ENCODE measurements around the gene PPM1H. TPM values are rescaled to one million over a fixed set of nuclear protein-coding genes. Genes with fewer than 3 reads are reported as not detected.

PPM1H gene
- total and polyA plus RNA-seq, 2 of the 8 experiments (the other 6 are each of a cell fraction or from before 2014, with no cell fraction given): 16.4 to 36.1 TPM

- Histone ChIP-seq H3K18ac (ENCODE audit: extremely low read depth, low read length) (peak overlapping the region; percentile 95), H3K14ac (ENCODE audit: insufficient read length) (no peak overlapping the region), H4K20me1 (replicated peaks in 1 of 2; ENCODE audit: control insufficient read depth in 1 of 2, insufficient read depth in 2 of 2, low read length in 2 of 2) (peaks cover 4 to 6% of the 10 kb centered on the region in 2 experiments), H2BK5ac (ENCODE audit: low read depth, low read length) (peak overlapping the region; percentile 96), H2BK15ac (ENCODE audit: low read length) (peak overlapping the region; percentile 81; the same call in 1 of the 2 replicates), H2AK5ac (ENCODE audit: low read depth, low read length) (no peak overlapping the region), H3K27me3 (replicated peaks in 1 of 4; ENCODE audit: control insufficient read depth in 3 of 4, extremely low read depth in 1 of 4, insufficient read depth in 3 of 4, low read length in 3 of 4) (no peaks in the 10 kb centered on the region), H3K9me3 (ENCODE audit: insufficient read depth in 2 of 2, low read depth in 1 of 2, low read length in 1 of 2) (no peaks in the 10 kb centered on the region), H3K79me2 (ENCODE audit: control insufficient read depth in 1 of 2, insufficient read depth in 2 of 2, low read length in 2 of 2) (peaks cover 0 to 45% of the 10 kb centered on the region in 2 experiments; a peak in 3 of 4 replicates), H3K36me3 (ENCODE audit: control insufficient read depth in 2 of 4, insufficient read depth in 4 of 4, low read length in 3 of 4) (no peaks in the 10 kb centered on the region), H3K4me3 (ENCODE audit: extremely low read depth in 1 of 4, insufficient read depth in 2 of 4, low read depth in 3 of 4, low read length in 4 of 4) (peak overlapping the region; percentile 72 to 79 (median 73)), H3K4ac (replicated peaks; ENCODE audit: insufficient read length, low read depth, low read length) (peak overlapping the region; percentile 85), H3K23ac (ENCODE audit: insufficient read length) (no peak overlapping the region), H3K56ac (replicated peaks; ENCODE audit: insufficient read length, low read depth, low read length) (peak overlapping the region; percentile 97), H3K4me2 (ENCODE audit: insufficient read depth in 1 of 2, low read depth in 2 of 2, low read length in 2 of 2) (peak overlapping the region; percentile 66 to 80), H2BK20ac (ENCODE audit: low read length) (no peak overlapping the region), H3K9ac (replicated peaks in 1 of 4; ENCODE audit: extremely low read depth in 1 of 4, low read depth in 3 of 4, low read length in 3 of 4) (peak overlapping the region; percentile 90 to 97 (median 94)), H4K8ac (ENCODE audit: extremely low read depth, insufficient read depth, low read length) (peak overlapping the region; percentile 100), H4K91ac (replicated peaks; ENCODE audit: insufficient read length, low read length) (peak overlapping the region; percentile 94), H3K27ac (ENCODE audit: low read depth, low read length) (peak overlapping the region; percentile 99), H2BK12ac (ENCODE audit: low read depth, low read length) (no peak overlapping the region; the same call in 1 of the 2 replicates), H2AFZ (ENCODE audit: low read length) (peak overlapping the region; percentile 14; the same call in 1 of the 2 replicates), H4K5ac (ENCODE audit: insufficient read length, low read depth, low read length) (peak overlapping the region; percentile 94), H2BK120ac (replicated peaks; ENCODE audit: low read depth, low read length) (peak overlapping the region; percentile 16), H3K4me1 (replicated peaks in 1 of 4; ENCODE audit: control insufficient read depth in 3 of 4, insufficient read depth in 4 of 4, low read length in 3 of 4) (peaks cover 0 to 6% (median 4%) of the 10 kb centered on the region in 4 experiments; a peak in 5 of 7 replicates), H3K79me1 (ENCODE audit: low read depth, low read length) (no peaks in the 10 kb centered on the region), H3K23me2 (ENCODE audit: low read depth, low read length) (no peaks in the 10 kb centered on the region)
- DNase-seq (ENCODE audit: low read depth in 1 of 2, low spot score in 2 of 2): peak; percentile 44 to 84
- no peak for FAIRE-seq
- WGBS, 2 experiments (ENCODE audit: extremely low coverage in 1 of 2, insufficient coverage in 1 of 2, insufficient read length in 1 of 2, insufficient replicate concordance in 2 of 2, low coverage in 1 of 2, low lambda C conversion rate in 2 of 2, missing lambda C conversion rate in 1 of 2): 1% methylated on average over 50 of the region's 94 CpGs; no CpG with 5 or more reads in 1 of the 2 experiments
- ChIA-PET CTCF (ENCODE audit: partially characterized antibody) (interaction anchor here (0.9 to 2.9 kb wide), 14 partner anchors 9 to 210 kb away, joined by 3 to 17 read pairs (median 3); partner anchors contain the start of gene MON2), POLR2A (ENCODE audit: partially characterized antibody) (interaction anchor here (0.6 to 3.5 kb wide), 30 partner anchors 10 to 393 kb away, joined by 3 to 27 read pairs (median 4); no protein-coding TSS in a partner anchor)
- TF ChIP-seq ATF2 (IDR thresholded peaks at IDR 0.05; ENCODE audit: low read length) (no peak), E2F6 (IDR thresholded peaks at IDR 0.05) (peak; percentile 94), BACH1 (IDR thresholded peaks at IDR 0.05; ENCODE audit: low read length) (no peak), ASH2L (IDR thresholded peaks at IDR 0.05; ENCODE audit: low read length) (no peak), KDM4A (IDR thresholded peaks at IDR 0.05; ENCODE audit: low read depth, low read length, severe bottlenecking) (peak; percentile 72), KDM1A (IDR thresholded peaks at IDR 0.05; ENCODE audit: borderline replicate concordance, low read length) (no peak), CTBP2 (IDR thresholded peaks at IDR 0.05; ENCODE audit: borderline replicate concordance, insufficient read depth, insufficient read length, low read length) (no peak), EGR1 (IDR thresholded peaks at IDR 0.05; ENCODE audit: borderline replicate concordance, low read depth, low read length) (no peak)
Measured at GRCh38 chr12:62603061-62603810, 331.7 kb downstream of the PPM1H start.
